HCT116 (cell line): ENCODE measurements around the gene GRIK5.

ENCODE experiments used
- CTCF ChIP-seq, 3 experiments: fragments of 200-600 bp in 1 of 3; sonication (generic) in 1 of 3; IDR thresholded peaks in 2 of 3; conservative IDR thresholded peaks in 1 of 3; 2 replicates each; pipeline ENCODE4 v1.5.1; 2012 to 2017; ENCODE audit warnings: low read depth in 2 of 3, low read length in 2 of 3, antibody characterized with exemption in 1 of 3, borderline replicate concordance in 1 of 3, control low read depth in 1 of 3, mild to moderate bottlenecking in 1 of 3, mixed read lengths in 1 of 3, mixed run types in 1 of 3, moderate library complexity in 1 of 3; ENCODE audit not compliant: insufficient read depth in 1 of 3
- EGR1 ChIP-seq: IDR thresholded peaks from 2 replicates; pipeline ENCODE4 v1.6.1; 2012; ENCODE audit warnings: low read depth
- EZH2 ChIP-seq: fragments of 200-600 bp; sonication (generic); IDR thresholded peaks from 2 replicates; pipeline ENCODE4 v1.6.1; 2017; ENCODE audit warnings: antibody characterized with exemption, mixed run types
- MAX ChIP-seq: IDR thresholded peaks from 2 replicates; pipeline ENCODE4 v1.6.1; 2012
- POLR2AphosphoS5 ChIP-seq: IDR thresholded peaks from 2 replicates; pipeline ENCODE4 v1.6.1; 2011; ENCODE audit warnings: mild to moderate bottlenecking, low read depth, low read length, moderate library complexity
- ZFX ChIP-seq: fragments of 450-650 bp; IDR thresholded peaks from 2 replicates; pipeline ENCODE4 v1.6.1; 2017

DNA sequence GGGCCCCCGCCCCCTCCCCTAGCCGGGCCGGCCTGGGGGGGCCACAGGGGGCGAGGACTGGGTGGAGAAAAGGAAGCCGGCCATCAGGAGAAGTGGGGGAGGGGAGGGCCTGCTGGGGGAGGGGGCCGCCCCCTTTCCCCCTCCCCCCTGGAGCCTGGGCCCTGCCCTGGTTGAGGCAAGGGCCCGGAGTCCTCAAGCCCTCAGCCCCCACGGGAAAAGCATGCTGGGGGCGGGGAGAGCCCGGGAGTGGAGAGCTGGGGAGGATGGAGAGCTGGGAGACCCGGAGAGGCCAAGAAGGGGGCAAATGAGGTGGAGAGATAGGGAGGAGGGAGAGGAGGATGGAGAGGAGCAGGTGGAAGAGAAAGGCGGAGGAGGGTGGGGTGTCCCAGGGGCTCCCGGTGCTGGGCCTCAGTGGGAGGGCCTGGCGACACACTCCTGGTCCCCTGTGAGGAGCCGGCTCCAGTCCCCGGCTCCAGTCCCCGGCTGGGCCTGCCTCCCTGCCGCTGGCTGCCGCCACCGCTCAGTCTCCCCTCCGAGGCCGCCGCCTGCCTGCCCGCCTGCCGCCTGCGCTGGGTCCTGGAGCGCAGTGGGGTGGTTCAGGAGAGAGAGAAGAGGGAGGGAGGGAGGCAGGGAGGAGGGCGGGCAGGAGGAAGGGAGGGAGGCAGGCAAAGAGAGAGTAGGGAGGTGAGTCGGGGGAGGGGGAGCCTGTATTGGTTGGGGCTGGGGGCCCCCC is at the start of gene GRIK5:
- TF ChIP-seq EGR1 (no peak), ZFX (no peak), CTCF (IDR thresholded peaks at IDR 0.05 in 2 of 3, conservative IDR thresholded peaks at IDR 0.05 in 1 of 3; ENCODE audit: borderline replicate concordance in 1 of 3, insufficient read depth in 1 of 3, low read depth in 2 of 3, low read length in 2 of 3) (no peak), POLR2AphosphoS5 (no peak), EZH2 (no peak), MAX (no peak)
